ENCODE measurements around the gene SLC6A2.
A peak's percentile ranks its signal among the peaks of the same experiment; 100 is the strongest.
"Not testable (repeated sequence)": the region's sequence is repeated elsewhere in the genome, so short reads cannot be mapped to it uniquely, and the experiment has no call there.

Gene SLC6A2

GRCh38 chr16:55655897-55656681 is at the start of gene SLC6A2:
Gene SLC6A2, plus strand, starts transcription at chr16:55655988. Its CDS starts 707 bp downstream, at chr16:55656695.
- no peak for TF ChIP-seq CTCF (IDR thresholded peaks at IDR 0.05; ENCODE audit: borderline replicate concordance, insufficient read depth, low read depth, low read length)
- H3K4me3 ChIP-seq (ENCODE audit: low read depth, low read length): no peak within 1 kb of the TSS

GRCh38 chr16:55613613-55614335 is 42.0 kb upstream of the SLC6A2 start:
- no peak overlapping the region for H3K4me3 ChIP-seq (ENCODE audit: low read depth, low read length)
- no peak for TF ChIP-seq CTCF (IDR thresholded peaks at IDR 0.05; ENCODE audit: borderline replicate concordance, insufficient read depth, low read depth, low read length)

- no peak for TF ChIP-seq CTCF (IDR thresholded peaks at IDR 0.05; ENCODE audit: borderline replicate concordance, insufficient read depth, low read depth, low read length)
- H3K4me3 ChIP-seq (ENCODE audit: low read depth, low read length): no peak overlapping the region
Measured at GRCh38 chr16:55615071-55615470, 40.7 kb upstream of the SLC6A2 start.

- not testable (repeated sequence) for H3K4me3 ChIP-seq (ENCODE audit: low read depth, low read length)
Measured at GRCh38 chr16:55615670-55616069, 40.1 kb upstream of the SLC6A2 start.

GRCh38 chr16:55621771-55622170 is 34.0 kb upstream of the SLC6A2 start:
- no peak overlapping the region for H3K4me3 ChIP-seq (ENCODE audit: low read depth, low read length)
- no peak for TF ChIP-seq CTCF (IDR thresholded peaks at IDR 0.05; ENCODE audit: borderline replicate concordance, insufficient read depth, low read depth, low read length)

- no peak overlapping the region for H3K4me3 ChIP-seq (ENCODE audit: low read depth, low read length)
- no peak for TF ChIP-seq CTCF (IDR thresholded peaks at IDR 0.05; ENCODE audit: borderline replicate concordance, insufficient read depth, low read depth, low read length)
Measured at GRCh38 chr16:55622272-55622671, 33.5 kb upstream of the SLC6A2 start.

GRCh38 chr16:55622930-55623561 is 32.7 kb upstream of the SLC6A2 start:
- peak; percentile 13; the same call in 1 of the 2 replicates for TF ChIP-seq CTCF (IDR thresholded peaks at IDR 0.05; ENCODE audit: borderline replicate concordance, insufficient read depth, low read depth, low read length)
- no peak overlapping the region for H3K4me3 ChIP-seq (ENCODE audit: low read depth, low read length)
